HepG2 (cell line): Measurements from ENCODE around the gene ATIC. TPM values are rescaled to one million over a fixed set of nuclear protein-coding genes. Genes with fewer than 3 reads are reported as not detected.

Experiments
- ATAC-seq: fragments of 200-7000 bp; cut with Tn5 transposase; 3 replicates; pipeline ENCODE4 v1.9.1; 2020; ENCODE audit warnings: mild to moderate bottlenecking, moderate library complexity
- BruUV-seq: library from RNA; stranded (reverse); fragments of 400-500 nt; replicated peaks from 2 replicates; lab custom pipeline; 2021; lab: Mats Ljungman, UMichigan
- CTCF ChIA-PET: fragments of 300-600 bp; formaldehyde crosslinking; extraction: SDS; loops from one replicate; lab custom pipeline; 2021; ENCODE audit warnings: low total read pairs, inconsistent platforms, low intra/inter-chr PET ratio; lab: Yijun Ruan, JAX
- POLR2A ChIA-PET: fragments of 350-600 bp; sonication (Branson Sonifier 250); formaldehyde crosslinking; loops from one replicate; lab custom pipeline; 2020; ENCODE audit warnings: antibody characterized with exemption, inconsistent platforms; lab: Yijun Ruan, JAX
- DNase-seq: peaks from one replicate; pipeline ENCODE4 v3.0.0-alpha.2; 2015; ENCODE audit warnings: low spot score
- FAIRE-seq: peaks from 3 replicates; lab custom pipeline; 2011; peaks lifted over from hg19 to GRCh38; lab: Jason Lieb, UNC
- H2AFZ ChIP-seq: one replicate; pipeline ENCODE4 v1.6.1; 2011; ENCODE audit warnings: low read length, inconsistent platforms
- H3K27ac ChIP-seq: fragments of 300-600 bp; 3 replicates; pipeline ENCODE4 v1.8.0; 2011; ENCODE audit warnings: mixed run types, mild to moderate bottlenecking, mixed read lengths, low read length, inconsistent platforms; ENCODE audit not compliant: insufficient read depth; ENCODE audit errors: extremely low read length
- H3K27me3 ChIP-seq, 2 experiments: fragments of 200-600 bp in 1 of 2; 2 replicates in 1 of 2; 3 replicates in 1 of 2; pipeline versions ENCODE4 v1.6.0 to v1.8.0; 2011; ENCODE audit warnings: low read length in 2 of 2, mild to moderate bottlenecking in 2 of 2, moderate library complexity in 2 of 2, inconsistent platforms in 1 of 2; ENCODE audit not compliant: insufficient read depth in 2 of 2, control insufficient read depth in 1 of 2
- H3K36me3 ChIP-seq, 2 experiments: fragments of 200-600 bp in 1 of 2; replicated peaks in 1 of 2; 2 replicates in 1 of 2; 3 replicates in 1 of 2; pipeline versions ENCODE4 v1.5.1 to v1.8.0; 2011; ENCODE audit warnings: low read length in 2 of 2, inconsistent platforms in 1 of 2; ENCODE audit not compliant: insufficient read depth in 2 of 2, control insufficient read depth in 1 of 2
- H3K4me1 ChIP-seq: 2 replicates; pipeline ENCODE4 v1.5.1; 2012; ENCODE audit warnings: low read length, inconsistent platforms; ENCODE audit not compliant: insufficient read depth
- H3K4me2 ChIP-seq: 2 replicates; pipeline ENCODE4 v1.6.0; 2011; ENCODE audit warnings: low read depth, low read length, inconsistent platforms
- H3K4me3 ChIP-seq, 3 experiments: fragments of 200-600 bp in 1 of 3; sonication (generic), shearing (Covaris generic) in 1 of 3; replicated peaks in 1 of 3; 2 replicates each; pipeline ENCODE4 v1.5.1; 2011 to 2016; ENCODE audit warnings: low read length in 3 of 3, inconsistent platforms in 2 of 3, low read depth in 2 of 3, mild to moderate bottlenecking in 2 of 3, control low read depth in 1 of 3, mixed read lengths in 1 of 3; ENCODE audit not compliant: insufficient read depth in 1 of 3
- H3K79me2 ChIP-seq: one replicate; pipeline ENCODE4 v1.6.1; 2011; ENCODE audit warnings: low read length, inconsistent platforms; ENCODE audit not compliant: insufficient read depth
- H3K9ac ChIP-seq: 2 replicates; pipeline ENCODE4 v1.6.0; 2011; ENCODE audit warnings: mild to moderate bottlenecking, low read depth, low read length, inconsistent platforms; ENCODE audit not compliant: insufficient read depth
- H3K9me3 ChIP-seq: 2 replicates; pipeline ENCODE4 v1.5.1; 2012; ENCODE audit warnings: mild to moderate bottlenecking, low read length
- H4K20me1 ChIP-seq: 2 replicates; pipeline ENCODE4 v1.6.0; 2011; ENCODE audit warnings: inconsistent platforms, mild to moderate bottlenecking, low read length, moderate library complexity; ENCODE audit not compliant: insufficient read depth
- FLYWCH1 ChIP-seq: sonication (generic); formaldehyde crosslinking; IDR thresholded peaks from 2 replicates; pipeline ENCODE4 v1.8.1; 2023; ENCODE audit warnings: mild to moderate bottlenecking, missing genetic modification reagents
- FOXK2 ChIP-seq: fragments of 450-650 bp; IDR thresholded peaks from 2 replicates; pipeline ENCODE4 v1.6.1; 2016
- HNF1B ChIP-seq: sonication (generic); formaldehyde crosslinking; IDR thresholded peaks from 2 replicates; pipeline ENCODE4 v1.5.1; 2020; ENCODE audit warnings: mild to moderate bottlenecking, moderate library complexity, missing genetic modification reagents
- HOXA3 ChIP-seq: sonication (generic); formaldehyde crosslinking; IDR thresholded peaks from 2 replicates; pipeline ENCODE4 v1.5.0; 2020; ENCODE audit warnings: missing genetic modification reagents
- JUNB ChIP-seq: sonication (generic); formaldehyde crosslinking; IDR thresholded peaks from 2 replicates; pipeline ENCODE4 v1.8.0; 2022; ENCODE audit warnings: missing genetic modification reagents, mild to moderate bottlenecking, borderline replicate concordance
- KMT2B ChIP-seq: IDR thresholded peaks from 2 replicates; pipeline ENCODE4 v1.6.1; 2016; ENCODE audit warnings: missing genetic modification reagents, missing compliant biosample characterization
- MLX ChIP-seq: IDR thresholded peaks from 2 replicates; pipeline ENCODE4 v1.6.1; 2016
- MXD4 ChIP-seq: IDR thresholded peaks from 2 replicates; pipeline ENCODE4 v1.6.1; 2016; ENCODE audit warnings: mild to moderate bottlenecking, missing biosample characterization, missing genetic modification reagents
- POLR2A ChIP-seq, 2 experiments: IDR thresholded peaks; 2 replicates each; pipeline ENCODE4 v1.6.1; 2011; ENCODE audit warnings: low read depth in 2 of 2, low read length in 2 of 2, mild to moderate bottlenecking in 1 of 2, moderate library complexity in 1 of 2; ENCODE audit not compliant: insufficient read depth in 1 of 2
- POLR2AphosphoS2 ChIP-seq: IDR thresholded peaks from 2 replicates; pipeline ENCODE4 v1.6.1; 2011; ENCODE audit warnings: low read depth, low read length, improper control_type of control experiment
- RAD21 ChIP-seq: fragments of 450-650 bp; formaldehyde crosslinking; IDR thresholded peaks from 2 replicates; pipeline ENCODE4 v1.5.0; 2020; ENCODE audit warnings: mild to moderate bottlenecking
- RBFOX2 ChIP-seq: fragments of 200-400 bp; formaldehyde crosslinking; IDR thresholded peaks from 2 replicates; pipeline ENCODE4 v1.6.1; 2017; ENCODE audit warnings: low read depth, mild to moderate bottlenecking, low read length
- RBM22 ChIP-seq: fragments of 200-400 bp; formaldehyde crosslinking; optimal IDR thresholded peaks from 2 replicates; pipeline ENCODE3; 2017; ENCODE audit warnings: mild to moderate bottlenecking, low read length, moderate library complexity
- TARDBP ChIP-seq: sonication (generic); formaldehyde crosslinking; IDR thresholded peaks from 2 replicates; pipeline ENCODE4 v1.8.0; 2022; ENCODE audit warnings: mild to moderate bottlenecking, missing genetic modification reagents
- ZC3H13 ChIP-seq: sonication (generic); formaldehyde crosslinking; IDR thresholded peaks from 2 replicates; pipeline ENCODE4 v1.8.1; 2023; ENCODE audit warnings: mild to moderate bottlenecking, missing genetic modification reagents, moderate library complexity
- ZFX ChIP-seq: sonication (generic); formaldehyde crosslinking; IDR thresholded peaks from 2 replicates; pipeline ENCODE4 v1.4.0; 2020; ENCODE audit warnings: mild to moderate bottlenecking, low read depth, missing genetic modification reagents, moderate library complexity
- ZNF138 ChIP-seq: sonication (generic); formaldehyde crosslinking; IDR thresholded peaks from 2 replicates; pipeline ENCODE4 v1.5.0; 2020; ENCODE audit warnings: mild to moderate bottlenecking, low read depth, missing genetic modification reagents
- ZNF678 ChIP-seq: sonication (generic); formaldehyde crosslinking; IDR thresholded peaks from 2 replicates; pipeline ENCODE4 v1.4.0; 2020; ENCODE audit warnings: mild to moderate bottlenecking, missing genetic modification reagents
- ZNF780A ChIP-seq: sonication (generic); formaldehyde crosslinking; IDR thresholded peaks from 2 replicates; pipeline ENCODE4 v1.8.0; 2022; ENCODE audit warnings: mild to moderate bottlenecking, missing genetic modification reagents, moderate library complexity
- ZSCAN31 ChIP-seq: sonication (generic); formaldehyde crosslinking; IDR thresholded peaks from 2 replicates; pipeline ENCODE4 v1.5.0; 2020; ENCODE audit warnings: low read depth, mild to moderate bottlenecking, missing genetic modification reagents
- WGBS: methylation state at CpG from one replicate; pipeline ENCODE4 v1.1.6; 2017; ENCODE audit warnings: low lambda C conversion rate; 5-methylcytosine and 5-hydroxymethylcytosine counted together
- in situ Hi-C: cut with HindIII; loops from 2 replicates; pipeline ENCODE4 v1.10.0; 2017; ENCODE audit warnings: low pct_unique_long_range_greater_than_20kb; ENCODE audit not compliant: extremely low pct_ligation_motif_present
- intact Hi-C: fragments of 100-400 bp; cut with micrococcal nuclease; formaldehyde crosslinking; loops from one replicate; pipeline ENCODE4 v1.10.0; 2022; ENCODE audit not compliant: unreplicated experiment
- polyA plus RNA-seq, 8 experiments: library from polyadenylated mRNA; depleted of rRNA in 3 of 8; stranded (reverse) in 7 of 8; unstranded in 1 of 8; fragments of >200 nt; fragmentation: Illumina TruSeq in 4 of 8; extraction: Trizol in 4 of 8; gene quantifications; 2 replicates each; pipeline versions ENCODE4 v1.2.1 to v1.2.3, GENCODE V29; 2011 to 2016; ENCODE audit warnings: low read depth in 4 of 8, missing spikeins in 1 of 8, mixed read lengths in 1 of 8; ENCODE audit not compliant: insufficient read depth in 1 of 8
- total RNA-seq, 5 experiments: library from RNA; depleted of rRNA; stranded (reverse); fragments of >200 nt; fragmentation: Illumina TruSeq; extraction: Trizol; gene quantifications; 2 replicates each; pipeline ENCODE4 v1.2.3, GENCODE V29; 2016; ENCODE audit warnings: low read depth in 1 of 5

ATIC gene
- total and polyA plus RNA-seq, 2 of the 13 experiments (the other 11 are each of a cell fraction or from before 2014, with no cell fraction given) = 89.8 to 146 TPM

- TF ChIP-seq HNF1B (CRISPR knock-in tag) = no peak
- no peak for TF ChIP-seq ZNF678 (CRISPR knock-in tag)
- 0 out of 2 replicates have a peak, but pooled peaks have one; percentile 34 for TF ChIP-seq FLYWCH1 (CRISPR knock-in tag)
- no peak for TF ChIP-seq ZFX (CRISPR knock-in tag)
- no peak for TF ChIP-seq KMT2B (CRISPR knock-in tag)
- TF ChIP-seq MLX (CRISPR knock-in tag) = no peak
- TF ChIP-seq ZNF780A (CRISPR knock-in tag) = no peak
- TF ChIP-seq RBFOX2 = peak; percentile 4; the same call in 1 of the 2 replicates
- no peak for TF ChIP-seq HOXA3 (CRISPR knock-in tag)
- TF ChIP-seq MXD4 (CRISPR knock-in tag) = no peak
- no peak for TF ChIP-seq JUNB (CRISPR knock-in tag)
- 0 out of 2 replicates have a peak, but pooled peaks have one; percentile 9 for TF ChIP-seq RAD21 (CRISPR knock-in tag)
- TF ChIP-seq FOXK2 = no peak
These were observed 67.2 kb downstream of the ATIC start (continued) for GRCh38 chr2:215379039-215379438.

GRCh38 chr2:215379948-215380347, 68.1 kb downstream of the ATIC start:
- no peaks in the 10 kb centered on the region for H3K27me3 ChIP-seq
- H2AFZ ChIP-seq = no peak overlapping the region
- peaks cover 16% of the 10 kb centered on the region for H4K20me1 ChIP-seq
- intact Hi-C loops (no loop called here), in situ Hi-C loops (no loop called here)
- FAIRE-seq (no peak), ATAC-seq (no peak), DNase-seq (no peak)
- H3K9ac ChIP-seq = no peak overlapping the region
- 97% methylated on average over 6 of the region's 6 CpGs for WGBS
- no peaks in the 10 kb centered on the region for H3K4me1 ChIP-seq
- no peak overlapping the region for H3K4me2 ChIP-seq
- no peak overlapping the region for H3K4me3 ChIP-seq
- H3K9me3 ChIP-seq = no peaks in the 10 kb centered on the region
- peaks cover 54 to 97% of the 10 kb centered on the region in 2 experiments for H3K36me3 ChIP-seq
- TSS peak; percentile 25 for BruUV-seq
- TF ChIP-seq ZC3H13 (CRISPR knock-in tag) = peak; percentile 42; the same call in 1 of the 2 replicates
- no peak for TF ChIP-seq ZNF138 (CRISPR knock-in tag)
- peak; percentile 93 for TF ChIP-seq POLR2AphosphoS2
- no peak for TF ChIP-seq TARDBP (CRISPR knock-in tag)
- TF ChIP-seq RBM22 = peak; percentile 99
- 0 out of 2 replicates have a peak, but pooled peaks have one; percentile 6 for TF ChIP-seq ZSCAN31 (CRISPR knock-in tag)
- TF ChIP-seq POLR2A (IDR thresholded peaks at IDR 0.05; ENCODE audit: insufficient read depth in 1 of 2, low read depth in 2 of 2, low read length in 2 of 2) = peak in 1 of 2 experiments; percentile 37; a peak in 1 of 4 replicates
- POLR2A ChIA-PET = no interaction called here
- no peak overlapping the region for H3K27ac ChIP-seq
- CTCF ChIA-PET = no interaction called here
- H3K79me2 ChIP-seq = no peaks in the 10 kb centered on the region
